Natural killer cell (primary cell): ENCODE results near the gene SLC35F3. TPM values are rescaled to one million over a fixed set of nuclear protein-coding genes. Genes with fewer than 3 reads are reported as not detected.
A peak's percentile ranks its signal among the peaks of the same experiment; 100 is the strongest.

ENCODE experiments used
- ATAC-seq, 3 donors: fragments of 150-1000 bp in 2 of 3; fragments of 200-7000 bp in 1 of 3; cut with Tn5 transposase; 1 replicate in 1 of 3; 2 replicates in 2 of 3; pipeline ENCODE4 v1.10.0; 2021; ENCODE audit warnings: mild to moderate bottlenecking in 2 of 3, moderate library complexity in 2 of 3
- DNase-seq, 2 donors: peaks; one replicate each; pipeline versions ENCODE4 v3.0.0 to v3.0.0-alpha.2; 2013 to 2021; ENCODE audit warnings: mixed read lengths in 1 of 2
- H3K27ac ChIP-seq: one replicate; pipeline ENCODE4 v1.5.1; 2013; ENCODE audit warnings: mild to moderate bottlenecking, low read length
- H3K27me3 ChIP-seq: one replicate; pipeline ENCODE4 v1.6.1; 2013; ENCODE audit warnings: low read length; ENCODE audit not compliant: control insufficient read depth, insufficient read depth
- H3K36me3 ChIP-seq: one replicate; pipeline ENCODE4 v1.6.1; 2013; ENCODE audit warnings: low read length; ENCODE audit not compliant: control insufficient read depth, insufficient read depth
- H3K4me1 ChIP-seq: one replicate; pipeline ENCODE4 v1.6.1; 2013; ENCODE audit warnings: low read length; ENCODE audit not compliant: control insufficient read depth, insufficient read depth
- H3K4me3 ChIP-seq: one replicate; pipeline ENCODE4 v1.5.1; 2013; ENCODE audit warnings: low read length
- H3K9me3 ChIP-seq: one replicate; pipeline ENCODE4 v1.6.1; 2013; ENCODE audit warnings: low read length; ENCODE audit not compliant: control insufficient read depth, insufficient read depth
- H3K27ac Mint-ChIP-seq, 2 donors: one replicate each; pipeline ENCODE4 v1.8.0; 2022; ENCODE audit warnings: mild to moderate bottlenecking in 2 of 2, mixed read lengths in 2 of 2, moderate library complexity in 1 of 2
- H3K27me3 Mint-ChIP-seq, 2 donors: one replicate each; pipeline ENCODE4 v1.8.0; 2022; ENCODE audit warnings: low read depth in 2 of 2, mixed read lengths in 2 of 2
- H3K36me3 Mint-ChIP-seq: one replicate; pipeline ENCODE4 v1.8.0; 2022; ENCODE audit warnings: mixed read lengths
- H3K4me1 Mint-ChIP-seq, 2 donors: one replicate each; pipeline ENCODE4 v1.8.0; 2022; ENCODE audit warnings: mixed read lengths in 2 of 2
- H3K4me3 Mint-ChIP-seq: one replicate; pipeline ENCODE4 v1.8.0; 2022; ENCODE audit warnings: mild to moderate bottlenecking, moderate library complexity, mixed read lengths
- H3K9me3 Mint-ChIP-seq, 2 donors: one replicate each; pipeline ENCODE4 v1.8.0; 2022; ENCODE audit warnings: mixed read lengths in 2 of 2
- CTCF ChIP-seq: fragments of 200-600 bp; IDR thresholded peaks from one replicate; pipeline ENCODE4 v1.8.0; 2022; ENCODE audit warnings: antibody characterized with exemption
- WGBS: methylation state at CpG from one replicate; pipeline ENCODE4 v1.1.7; 2013; ENCODE audit warnings: missing lambda C conversion rate; ENCODE audit not compliant: insufficient coverage; 5-methylcytosine and 5-hydroxymethylcytosine counted together
- intact Hi-C: fragments of 100-400 bp; cut with micrococcal nuclease; formaldehyde crosslinking; loops from one replicate; pipeline ENCODE4 v1.14.2; 2022
- total RNA-seq, 4 donors: library from RNA; stranded (reverse); fragments of 120-200 nt in 1 of 4; gene quantifications; one replicate each; pipeline versions ENCODE4 v1.2.3 to v1.2.4, GENCODE V29; 2013 to 2022

The SLC35F3 gene
- total RNA-seq, 3 donors from 2014 or later (not counting 1 experiment from before 2014, with no cell fraction given): not detected

- Histone ChIP-seq H3K36me3 (peaks cover 16% of the 10 kb centered on the region), H3K9me3 (no peaks in the 10 kb centered on the region), H3K27me3 (no peaks in the 10 kb centered on the region), H3K4me1 (peaks cover 16% of the 10 kb centered on the region), H3K27ac (peak overlapping the region; percentile 93), H3K4me3 (peak overlapping the region; percentile 68)
- H3K27ac Mint-ChIP-seq: peak overlapping the region; percentile 98 to 99
- H3K27me3 Mint-ChIP-seq: no peaks in the 10 kb centered on the region
- peaks cover 21% of the 10 kb centered on the region for H3K36me3 Mint-ChIP-seq
- H3K9me3 Mint-ChIP-seq: no peaks in the 10 kb centered on the region
- DNase-seq (no peak), ATAC-seq (peak; percentile 31 to 38 (median 35))
- H3K4me3 Mint-ChIP-seq: peak overlapping the region; percentile 98
- peaks cover 47 to 51% of the 10 kb centered on the region in 2 donors for H3K4me1 Mint-ChIP-seq
- intact Hi-C loops: loop anchor here (1.0 to 10.0 kb wide), 3 partner anchors 26 to 1131 kb away; partner anchors contain the start of genes B3GALNT2 and TARBP1
- no peak for TF ChIP-seq CTCF
- WGBS: 5% methylated on average over 5 of the region's 6 CpGs
Observed at GRCh38 chr1:234373959-234374254, 469.4 kb downstream of the SLC35F3 start.
